IMR-90 (cell line): ENCODE measurements around the gene BNIP5.

ENCODE experiments used
- CEBPB ChIP-seq: IDR thresholded peaks from 2 replicates; pipeline ENCODE4 v1.6.1; 2012; ENCODE audit warnings: low read depth, low read length, improper control_type of control experiment
- CHD1 ChIP-seq: IDR thresholded peaks from 2 replicates; pipeline ENCODE4 v1.6.1; 2012; ENCODE audit warnings: low read depth, low read length, improper control_type of control experiment
- FOS ChIP-seq: fragments of 150-350 bp; IDR thresholded peaks from 2 replicates; pipeline ENCODE4 v1.6.1; 2016; ENCODE audit warnings: low read depth, low read length
- MAFK ChIP-seq: IDR thresholded peaks from 2 replicates; pipeline ENCODE4 v1.6.1; 2012; ENCODE audit warnings: low read depth, low read length, improper control_type of control experiment
- MAZ ChIP-seq: IDR thresholded peaks from 2 replicates; pipeline ENCODE4 v1.6.1; 2012; ENCODE audit warnings: low read depth, mild to moderate bottlenecking, low read length, improper control_type of control experiment, moderate library complexity, borderline replicate concordance
- MXI1 ChIP-seq: IDR thresholded peaks from 2 replicates; pipeline ENCODE4 v1.6.1; 2012; ENCODE audit warnings: low read depth, mild to moderate bottlenecking, low read length, moderate library complexity, borderline replicate concordance
- NFE2L2 ChIP-seq: fragments of 150-350 bp; IDR thresholded peaks from 2 replicates; pipeline ENCODE4 v1.6.1; 2016; ENCODE audit warnings: low read depth, mild to moderate bottlenecking, low read length
- POLR2A ChIP-seq: IDR thresholded peaks from 2 replicates; pipeline ENCODE4 v1.6.1; 2012; ENCODE audit warnings: mild to moderate bottlenecking, low read depth, low read length
- RAD21 ChIP-seq: IDR thresholded peaks from 2 replicates; pipeline ENCODE4 v1.6.1; 2012; ENCODE audit warnings: low read length, improper control_type of control experiment
- RCOR1 ChIP-seq: IDR thresholded peaks from 2 replicates; pipeline ENCODE4 v1.6.1; 2012; ENCODE audit warnings: mild to moderate bottlenecking, low read length, improper control_type of control experiment; ENCODE audit not compliant: insufficient replicate concordance
- RFX5 ChIP-seq: IDR thresholded peaks from 2 replicates; pipeline ENCODE4 v1.8.0; 2012; ENCODE audit warnings: low read depth, mild to moderate bottlenecking, low read length, moderate library complexity
- SMC3 ChIP-seq: fragments of 150-350 bp; IDR thresholded peaks from 2 replicates; pipeline ENCODE4 v1.6.1; 2016; ENCODE audit warnings: low read depth, mild to moderate bottlenecking, antibody characterized with exemption, low read length, moderate library complexity
- TF ChIP-seq, protein P1 (sequence below): fragments of 150-350 bp; IDR thresholded peaks from 2 replicates; pipeline ENCODE4 v1.6.1; 2017; ENCODE audit warnings: mild to moderate bottlenecking, antibody characterized with exemption, low read length, low read depth
- TF ChIP-seq, protein P2 (sequence below): conservative IDR thresholded peaks from 2 replicates; pipeline ENCODE4 v1.5.1; 2012; ENCODE audit warnings: mild to moderate bottlenecking, low read depth, low read length, improper control_type of control experiment

DNA sequence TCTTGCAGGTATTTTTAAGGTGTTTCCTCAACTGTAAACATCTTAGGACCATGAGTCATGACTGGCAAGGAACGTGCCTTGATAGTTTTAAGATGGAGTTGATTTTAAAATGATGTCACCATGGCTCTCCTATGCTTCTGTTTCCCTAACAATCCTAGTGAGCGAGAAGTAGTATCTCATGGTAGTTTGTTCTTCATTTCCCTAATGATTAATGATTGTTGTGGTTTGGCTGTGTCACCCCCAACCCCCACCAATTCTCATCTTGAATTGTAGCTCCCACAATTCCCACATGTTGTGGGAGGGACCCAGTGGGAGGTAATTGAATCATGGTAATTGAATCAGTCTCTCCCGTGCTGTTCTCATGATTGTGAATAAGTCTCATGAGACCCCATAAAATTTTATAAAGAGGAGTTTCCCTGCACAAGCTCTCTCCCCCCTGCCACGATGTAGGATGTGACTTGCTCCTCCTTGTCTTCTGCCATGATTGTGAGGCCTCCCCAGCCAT, 16.8 kb upstream of the BNIP5 start:
- TF ChIP-seq, protein P1, sequence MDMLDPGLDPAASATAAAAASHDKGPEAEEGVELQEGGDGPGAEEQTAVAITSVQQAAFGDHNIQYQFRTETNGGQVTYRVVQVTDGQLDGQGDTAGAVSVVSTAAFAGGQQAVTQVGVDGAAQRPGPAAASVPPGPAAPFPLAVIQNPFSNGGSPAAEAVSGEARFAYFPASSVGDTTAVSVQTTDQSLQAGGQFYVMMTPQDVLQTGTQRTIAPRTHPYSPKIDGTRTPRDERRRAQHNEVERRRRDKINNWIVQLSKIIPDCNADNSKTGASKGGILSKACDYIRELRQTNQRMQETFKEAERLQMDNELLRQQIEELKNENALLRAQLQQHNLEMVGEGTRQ = no peak
- TF ChIP-seq RAD21 = no peak
- TF ChIP-seq POLR2A = no peak
- TF ChIP-seq, protein P2, sequence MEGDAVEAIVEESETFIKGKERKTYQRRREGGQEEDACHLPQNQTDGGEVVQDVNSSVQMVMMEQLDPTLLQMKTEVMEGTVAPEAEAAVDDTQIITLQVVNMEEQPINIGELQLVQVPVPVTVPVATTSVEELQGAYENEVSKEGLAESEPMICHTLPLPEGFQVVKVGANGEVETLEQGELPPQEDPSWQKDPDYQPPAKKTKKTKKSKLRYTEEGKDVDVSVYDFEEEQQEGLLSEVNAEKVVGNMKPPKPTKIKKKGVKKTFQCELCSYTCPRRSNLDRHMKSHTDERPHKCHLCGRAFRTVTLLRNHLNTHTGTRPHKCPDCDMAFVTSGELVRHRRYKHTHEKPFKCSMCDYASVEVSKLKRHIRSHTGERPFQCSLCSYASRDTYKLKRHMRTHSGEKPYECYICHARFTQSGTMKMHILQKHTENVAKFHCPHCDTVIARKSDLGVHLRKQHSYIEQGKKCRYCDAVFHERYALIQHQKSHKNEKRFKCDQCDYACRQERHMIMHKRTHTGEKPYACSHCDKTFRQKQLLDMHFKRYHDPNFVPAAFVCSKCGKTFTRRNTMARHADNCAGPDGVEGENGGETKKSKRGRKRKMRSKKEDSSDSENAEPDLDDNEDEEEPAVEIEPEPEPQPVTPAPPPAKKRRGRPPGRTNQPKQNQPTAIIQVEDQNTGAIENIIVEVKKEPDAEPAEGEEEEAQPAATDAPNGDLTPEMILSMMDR = no peak
- TF ChIP-seq SMC3 = no peak
- TF ChIP-seq CEBPB = no peak
- TF ChIP-seq RCOR1 = no peak
- no peak for TF ChIP-seq FOS
- no peak for TF ChIP-seq MAFK
- no peak for TF ChIP-seq CHD1
- no peak for TF ChIP-seq NFE2L2
- no peak for TF ChIP-seq MXI1
- TF ChIP-seq MAZ = no peak
- TF ChIP-seq RFX5 = no peak
